GM11168 (cell line): ENCODE measurements around the gene HDDC3.

Experiments used
- in situ Hi-C: fragments of 300-500 bp; cut with MboI; formaldehyde crosslinking; loops from one replicate; pipeline ENCODE4 v1.12.0; 2022; ENCODE audit warnings: low sequenced_read_pairs; ENCODE audit not compliant: unreplicated experiment

Gene HDDC3, protein sequence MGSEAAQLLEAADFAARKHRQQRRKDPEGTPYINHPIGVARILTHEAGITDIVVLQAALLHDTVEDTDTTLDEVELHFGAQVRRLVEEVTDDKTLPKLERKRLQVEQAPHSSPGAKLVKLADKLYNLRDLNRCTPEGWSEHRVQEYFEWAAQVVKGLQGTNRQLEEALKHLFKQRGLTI

DNA sequence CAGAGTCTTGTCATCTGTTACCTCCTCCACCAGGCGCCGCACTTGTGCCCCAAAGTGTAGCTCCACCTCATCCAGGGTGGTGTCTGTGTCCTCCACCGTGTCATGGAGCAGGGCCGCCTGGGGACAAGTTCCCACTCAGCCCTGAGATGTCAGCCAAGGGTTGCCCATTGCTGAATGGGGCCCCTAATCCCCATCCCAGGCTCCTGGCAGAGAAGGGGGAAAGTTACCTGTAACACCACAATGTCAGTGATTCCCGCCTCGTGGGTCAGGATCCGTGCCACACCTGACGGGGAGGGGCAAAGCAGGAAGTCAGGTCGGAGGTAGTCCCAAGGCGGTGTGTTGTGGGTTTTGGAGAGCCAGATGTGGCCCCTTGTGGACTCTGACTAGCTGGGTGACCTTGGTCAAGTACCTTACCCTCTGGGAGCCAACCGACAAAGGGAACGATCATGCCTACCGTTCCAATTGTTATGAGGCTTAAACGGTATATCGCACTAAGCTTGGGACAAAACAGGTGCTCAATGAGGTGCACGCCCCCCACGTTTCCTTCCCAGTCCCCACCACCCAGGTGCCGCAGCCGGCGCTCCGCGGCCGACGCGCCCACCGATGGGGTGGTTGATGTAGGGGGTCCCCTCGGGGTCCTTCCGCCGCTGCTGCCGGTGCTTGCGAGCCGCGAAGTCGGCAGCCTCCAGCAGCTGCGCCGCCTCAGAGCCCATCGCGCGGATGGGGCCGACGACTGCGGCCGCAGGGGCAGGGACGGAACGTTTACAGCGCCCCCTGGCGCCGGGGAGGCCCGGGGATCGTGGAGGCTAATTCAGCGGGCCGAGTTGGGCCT is at the start of gene HDDC3:
TSS of gene HDDC3 (minus strand) at position 722 of the 832 bp plus-strand sequence. CDS start at position 713, 9 bp downstream.
- in situ Hi-C loops = no loop called here

DNA sequence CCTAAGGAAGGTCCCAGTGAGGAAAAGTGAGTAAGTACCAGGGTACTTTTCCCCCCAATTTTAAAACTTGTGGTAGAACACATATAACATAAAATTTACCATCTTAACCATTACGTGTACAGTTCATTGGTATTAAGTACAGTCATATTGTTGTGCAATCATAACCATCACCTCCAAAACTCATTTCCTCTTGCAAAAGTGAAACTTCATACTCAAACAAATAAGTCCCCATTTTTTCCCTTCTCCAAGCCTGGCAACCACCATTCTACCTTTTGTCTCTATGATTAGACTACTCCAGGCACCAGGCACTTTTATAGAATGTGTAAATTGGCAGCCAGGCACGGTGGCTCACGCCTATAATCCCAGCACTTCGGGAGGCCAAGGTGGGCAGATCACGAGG is 49.8 kb upstream of the HDDC3 start:
- in situ Hi-C loops = no loop called here

DNA sequence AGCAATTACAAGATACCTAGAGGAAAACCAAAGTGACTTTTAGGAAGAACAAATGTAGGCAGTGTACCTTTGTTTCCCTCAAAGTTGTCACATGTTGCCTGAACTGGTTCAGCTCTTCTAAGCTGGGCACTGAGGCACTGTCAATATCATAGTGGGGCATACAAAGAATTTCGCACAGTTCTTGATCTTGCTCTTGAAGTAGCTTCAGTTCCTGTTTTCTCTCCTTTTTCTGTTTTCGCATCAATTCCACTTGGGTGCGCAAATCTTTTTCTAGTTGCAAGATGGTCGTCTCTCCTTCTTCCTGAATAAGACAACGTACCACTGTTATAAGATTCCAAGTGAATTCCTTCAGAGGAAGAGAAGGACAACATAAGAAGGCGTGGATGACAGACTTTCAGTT is 49.3 kb upstream of the HDDC3 start:
- in situ Hi-C loops = no loop called here

DNA sequence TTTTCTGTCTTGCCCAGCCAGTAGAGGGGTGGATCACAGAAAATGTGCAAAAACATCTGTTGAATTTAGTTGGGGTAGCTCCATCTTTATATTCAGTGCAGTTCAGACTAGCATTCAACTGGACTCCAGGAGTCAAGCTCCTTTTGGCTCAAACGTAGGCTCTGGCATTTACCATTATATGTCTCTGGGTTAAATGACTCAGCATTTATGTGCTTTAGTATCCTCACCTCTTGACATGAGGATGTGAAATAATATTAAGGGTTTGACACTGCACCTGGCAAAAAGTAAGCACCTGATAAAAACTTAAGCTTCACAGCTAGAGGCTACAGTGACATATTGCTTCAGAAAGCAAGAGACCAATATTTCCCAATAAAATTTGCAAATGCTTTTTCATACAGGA is 47.2 kb upstream of the HDDC3 start:
- in situ Hi-C loops = no loop called here

DNA sequence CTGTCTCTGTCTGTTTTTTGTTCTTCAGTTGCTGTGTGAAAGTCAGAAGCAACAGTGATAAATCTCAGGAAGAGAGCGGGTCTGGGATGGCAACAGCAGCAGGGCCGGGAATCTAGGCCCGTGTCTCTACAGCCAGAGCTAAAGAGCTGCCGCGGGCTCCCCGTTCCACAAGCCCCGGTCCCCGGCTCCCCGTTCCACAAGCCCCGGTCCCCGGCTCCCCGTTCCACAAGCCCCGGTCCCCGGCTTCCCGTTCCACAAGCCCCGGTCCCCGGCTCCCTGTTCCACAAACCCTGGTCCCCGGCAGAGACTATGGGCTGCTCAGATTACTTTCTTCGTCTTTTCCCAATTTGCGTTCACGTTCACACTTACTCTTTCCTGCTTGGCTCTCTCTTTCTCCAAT is 41.9 kb upstream of the HDDC3 start:
- in situ Hi-C loops = no loop called here

DNA sequence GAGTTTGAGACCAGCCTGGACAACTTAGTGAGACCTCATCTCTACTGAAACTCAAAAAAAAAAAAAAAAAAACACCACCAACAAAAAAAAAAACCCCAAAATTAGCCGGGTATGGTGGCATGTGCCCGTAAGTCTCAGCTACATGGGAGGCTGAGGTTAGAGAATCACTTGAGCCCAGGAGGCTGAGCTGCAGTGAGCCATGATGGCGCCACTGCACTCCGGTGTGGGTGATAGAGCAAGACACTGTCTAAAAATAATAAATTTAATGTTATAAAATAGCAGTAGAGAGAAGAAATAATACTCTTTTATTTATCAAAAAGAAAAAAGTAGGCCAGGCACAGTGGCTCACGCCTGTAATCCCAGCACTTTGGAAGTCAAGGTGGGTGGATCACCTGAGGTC is 39.8 kb upstream of the HDDC3 start:
- in situ Hi-C loops = no loop called here

DNA sequence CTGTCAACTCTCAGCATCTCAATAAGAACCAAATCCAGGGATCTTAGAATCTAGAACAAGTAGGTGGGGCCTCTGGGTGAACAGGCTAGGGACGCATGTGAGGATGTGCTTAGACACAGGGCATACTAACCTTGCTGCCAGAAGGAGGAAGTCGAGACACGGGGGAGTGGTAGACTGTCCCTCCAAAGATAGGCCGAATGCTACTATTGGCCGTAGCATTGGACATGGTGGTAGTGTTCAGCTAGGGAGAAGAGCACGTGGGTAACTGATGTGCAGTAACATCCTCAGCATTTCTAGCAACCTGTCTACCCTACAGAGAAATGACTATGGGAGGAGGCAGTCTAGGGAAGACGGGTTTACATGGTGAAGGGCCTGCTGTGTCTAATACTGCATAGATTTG is 37.9 kb upstream of the HDDC3 start:
- in situ Hi-C loops = no loop called here

DNA sequence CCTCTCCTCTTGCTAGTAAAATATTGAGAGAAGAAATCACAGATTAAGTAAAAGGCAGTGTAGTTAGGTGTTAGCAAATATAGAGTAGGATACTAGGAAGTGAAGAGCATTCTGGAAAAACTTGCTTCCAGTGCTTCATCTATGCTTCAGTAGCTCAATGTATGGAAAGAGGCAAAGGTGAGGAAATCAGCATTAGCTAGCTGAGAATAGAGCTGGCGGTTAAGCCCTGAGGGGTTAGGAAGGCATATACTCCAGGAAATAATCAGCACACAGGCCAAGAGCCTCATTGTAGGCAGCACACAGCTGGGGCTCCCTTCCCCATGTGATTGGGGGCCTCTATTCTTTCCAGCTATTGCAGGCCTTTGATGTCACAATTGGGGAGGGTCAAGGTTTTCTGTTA is 36.1 kb upstream of the HDDC3 start:
- in situ Hi-C loops = no loop called here

DNA sequence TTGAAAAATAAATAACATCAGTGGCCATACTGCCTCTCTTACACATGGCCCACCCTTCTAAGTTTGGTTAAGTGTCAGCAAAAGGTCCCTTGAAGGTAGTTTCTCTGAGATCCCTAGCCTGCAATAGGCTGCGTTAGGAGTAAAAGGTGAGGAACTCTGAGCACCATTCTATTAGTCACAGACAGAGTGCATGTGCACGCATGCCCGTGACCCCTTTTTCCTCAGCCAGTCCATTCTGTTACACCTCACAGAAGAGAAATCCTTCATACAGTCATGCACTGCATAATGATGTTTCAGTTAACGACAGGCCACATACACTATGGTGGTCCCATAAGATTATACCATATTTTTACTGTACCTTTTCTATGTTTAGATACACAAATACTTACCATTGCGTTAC is 34.9 kb upstream of the HDDC3 start:
- in situ Hi-C loops = no loop called here

DNA sequence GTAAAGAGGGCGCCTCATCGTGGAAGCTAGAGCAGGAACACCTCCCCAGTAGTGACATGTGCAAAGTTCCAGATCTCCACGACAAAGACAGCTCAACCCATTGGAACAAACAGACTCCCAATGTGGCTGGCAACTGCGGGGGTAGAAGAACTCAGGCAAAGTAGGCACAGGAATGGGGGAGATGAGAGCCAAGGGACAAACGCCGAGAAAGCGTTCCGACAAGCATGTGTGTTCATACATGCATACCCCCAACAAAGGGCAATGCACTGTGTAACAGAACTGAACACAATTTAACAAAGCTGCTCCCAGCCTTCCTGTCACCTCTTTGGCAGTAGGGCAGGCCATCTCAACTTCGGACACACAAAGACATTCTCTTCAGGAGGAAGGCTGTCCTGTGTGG is 33.9 kb upstream of the HDDC3 start:
- in situ Hi-C loops = no loop called here

DNA sequence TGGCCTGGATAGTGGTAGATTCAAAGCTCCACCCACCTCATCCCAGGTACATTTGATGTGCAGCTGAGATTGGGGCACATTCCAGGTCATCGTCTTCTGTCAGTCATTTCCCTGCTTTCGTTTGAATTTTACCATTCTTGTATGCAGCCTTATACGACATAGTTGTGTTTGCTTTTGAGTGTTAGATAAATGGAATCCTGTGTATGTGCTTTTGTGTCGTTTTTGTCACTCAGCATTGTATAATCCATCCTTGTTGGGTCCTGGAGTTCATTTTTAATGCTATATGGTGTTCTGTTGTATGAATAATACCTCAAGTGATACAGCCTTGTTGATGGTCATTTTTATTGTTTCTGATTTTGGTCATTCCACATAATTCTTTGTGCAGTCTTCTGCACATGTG is 29.7 kb upstream of the HDDC3 start:
- in situ Hi-C loops = no loop called here

DNA sequence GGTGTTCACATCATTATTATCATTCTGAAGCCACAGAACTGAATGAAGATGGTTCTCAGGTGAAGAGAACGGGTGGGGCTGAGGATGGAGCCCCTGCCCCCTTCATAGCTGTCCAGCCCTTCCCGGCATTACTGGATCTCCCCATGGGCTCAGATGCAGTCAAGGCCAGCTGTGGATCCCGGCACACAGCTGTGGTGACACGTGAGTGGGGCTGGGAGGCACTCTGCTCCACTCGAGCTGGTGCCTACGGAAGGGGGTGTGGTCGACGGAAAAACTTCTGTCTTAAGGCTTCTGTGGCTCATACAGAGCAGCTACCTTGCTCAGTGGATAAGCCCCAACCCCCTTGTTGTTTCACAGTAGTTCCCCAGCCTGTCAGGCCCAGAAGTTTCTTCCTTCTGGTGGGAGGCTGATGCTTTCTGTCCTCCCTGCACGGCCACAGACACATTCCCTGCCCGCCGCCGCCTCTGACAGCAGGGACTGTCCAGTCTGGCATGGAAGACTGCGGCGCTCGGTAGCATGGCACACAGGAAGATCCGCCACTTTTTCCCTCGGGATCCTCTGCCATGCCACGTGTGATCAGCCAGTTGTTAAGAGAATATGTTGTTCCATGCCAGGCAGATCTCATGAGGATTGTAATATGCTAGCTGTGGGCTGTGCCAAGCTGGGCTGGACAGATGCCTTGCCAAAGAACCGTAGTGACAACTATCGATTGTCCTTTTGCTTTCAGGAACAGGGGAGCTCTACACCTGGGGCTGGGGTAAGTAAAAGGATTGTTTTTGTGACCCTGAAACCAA is 28.1 kb upstream of the HDDC3 start:
- in situ Hi-C loops = no loop called here

DNA sequence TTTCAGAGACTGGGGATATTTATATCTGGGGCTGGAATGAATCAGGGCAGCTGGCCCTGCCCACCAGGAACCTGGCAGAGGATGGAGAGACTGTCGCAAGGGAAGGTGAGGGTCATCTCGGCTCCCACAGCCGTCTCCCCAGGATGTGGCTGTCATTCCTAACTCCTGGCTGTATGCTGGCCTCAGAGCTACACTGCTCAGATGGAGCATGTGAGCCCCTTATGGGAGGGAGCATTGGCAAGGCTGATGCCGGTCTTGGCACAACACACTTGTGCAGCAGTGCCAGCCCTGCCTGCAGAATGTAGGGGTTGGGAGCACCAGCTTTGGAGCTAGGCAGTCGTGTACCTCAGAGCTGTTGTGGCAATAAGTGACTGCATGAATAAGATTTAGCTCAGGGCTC is 27.5 kb upstream of the HDDC3 start:
- in situ Hi-C loops = loop anchor here (10.0 kb wide), 1 partner anchor 75 kb away; no protein-coding TSS in a partner anchor

DNA sequence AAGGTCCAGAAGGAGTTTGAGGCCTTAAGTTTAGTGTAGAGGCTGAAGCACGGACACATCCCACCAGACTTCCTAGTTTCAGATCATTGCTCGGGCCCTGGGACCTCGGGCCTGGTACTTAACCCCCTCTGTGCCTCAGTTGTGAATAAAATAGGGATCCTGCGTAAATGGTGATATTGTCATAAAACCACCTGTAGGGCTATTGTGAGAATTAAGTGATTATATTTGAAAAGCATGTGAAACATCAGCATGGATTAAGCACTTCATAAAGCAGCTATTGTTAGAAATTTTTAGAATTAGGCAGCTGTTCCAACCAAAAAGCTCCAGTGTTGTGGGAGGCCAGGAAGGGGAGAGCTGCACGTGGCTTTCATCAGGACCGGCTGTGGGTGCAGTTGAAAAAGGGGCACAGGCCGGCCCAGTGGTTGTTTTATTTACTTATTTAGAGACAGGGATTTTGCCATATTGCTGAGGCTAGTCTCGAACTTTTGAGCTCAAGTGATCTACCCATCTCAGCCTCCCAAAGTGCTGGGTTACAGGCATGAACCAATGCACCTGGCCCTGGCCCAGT is 26.8 kb upstream of the HDDC3 start:
- in situ Hi-C loops = loop anchor here (10.0 kb wide), 1 partner anchor 76 kb away; no protein-coding TSS in a partner anchor

DNA sequence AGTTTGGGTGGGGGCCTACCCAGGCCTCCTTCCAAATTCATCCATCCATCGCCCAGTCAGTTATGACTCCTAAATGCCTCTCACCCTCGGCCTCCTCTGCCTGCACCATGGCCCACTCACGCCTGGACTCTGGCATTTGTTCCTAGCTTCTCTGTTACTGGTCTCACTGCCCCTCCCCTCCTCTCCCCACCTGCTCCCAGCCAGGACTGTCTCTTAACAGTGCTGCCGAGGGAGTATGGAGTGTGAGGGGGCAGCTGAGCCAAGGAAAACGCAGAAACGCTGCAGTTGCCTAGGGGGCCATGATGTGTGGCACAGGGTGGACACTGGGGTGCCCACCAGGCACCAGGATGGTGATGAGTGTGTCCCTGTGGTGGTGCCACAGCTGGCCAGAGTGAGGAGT is 25.4 kb upstream of the HDDC3 start:
- in situ Hi-C loops = loop anchor here (10.0 kb wide), 1 partner anchor 77 kb away; no protein-coding TSS in a partner anchor

DNA sequence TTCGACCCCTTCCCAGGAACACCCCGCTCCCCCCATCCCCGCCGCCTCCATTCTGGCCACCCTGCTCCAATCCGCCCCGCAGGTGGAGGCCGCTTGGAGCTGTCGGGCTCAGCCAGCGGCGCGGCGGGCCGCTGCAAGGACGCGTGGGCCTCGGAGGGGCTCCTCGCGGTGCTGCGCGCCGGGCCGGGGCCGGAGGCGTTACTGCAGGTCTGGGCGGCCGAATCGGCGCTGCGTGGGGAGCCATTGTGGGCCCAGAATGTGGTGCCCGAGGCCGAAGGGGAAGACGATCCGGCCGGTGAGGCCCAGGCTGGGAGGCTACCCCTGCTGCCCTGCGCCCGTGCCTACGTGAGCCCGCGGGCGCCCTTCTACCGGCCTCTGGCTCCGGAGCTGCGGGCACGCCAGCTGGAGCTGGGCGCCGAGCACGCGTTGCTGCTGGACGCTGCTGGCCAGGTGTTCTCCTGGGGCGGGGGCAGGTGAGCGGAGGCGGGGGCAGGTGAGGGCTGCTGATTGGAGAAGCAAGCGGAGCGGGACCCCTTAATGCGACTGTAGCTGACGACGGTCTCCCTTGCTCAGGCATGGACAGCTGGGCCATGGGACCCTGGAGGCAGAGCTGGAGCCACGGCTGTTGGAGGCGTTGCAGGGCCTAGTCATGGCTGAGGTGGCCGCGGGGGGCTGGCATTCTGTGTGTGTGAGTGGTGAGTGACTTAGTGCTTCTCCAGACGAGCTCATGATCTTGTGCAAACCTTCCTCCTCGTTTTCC is 24.9 kb upstream of the HDDC3 start:
- in situ Hi-C loops = loop anchor here (10.0 kb wide), 1 partner anchor 78 kb away; no protein-coding TSS in a partner anchor

DNA sequence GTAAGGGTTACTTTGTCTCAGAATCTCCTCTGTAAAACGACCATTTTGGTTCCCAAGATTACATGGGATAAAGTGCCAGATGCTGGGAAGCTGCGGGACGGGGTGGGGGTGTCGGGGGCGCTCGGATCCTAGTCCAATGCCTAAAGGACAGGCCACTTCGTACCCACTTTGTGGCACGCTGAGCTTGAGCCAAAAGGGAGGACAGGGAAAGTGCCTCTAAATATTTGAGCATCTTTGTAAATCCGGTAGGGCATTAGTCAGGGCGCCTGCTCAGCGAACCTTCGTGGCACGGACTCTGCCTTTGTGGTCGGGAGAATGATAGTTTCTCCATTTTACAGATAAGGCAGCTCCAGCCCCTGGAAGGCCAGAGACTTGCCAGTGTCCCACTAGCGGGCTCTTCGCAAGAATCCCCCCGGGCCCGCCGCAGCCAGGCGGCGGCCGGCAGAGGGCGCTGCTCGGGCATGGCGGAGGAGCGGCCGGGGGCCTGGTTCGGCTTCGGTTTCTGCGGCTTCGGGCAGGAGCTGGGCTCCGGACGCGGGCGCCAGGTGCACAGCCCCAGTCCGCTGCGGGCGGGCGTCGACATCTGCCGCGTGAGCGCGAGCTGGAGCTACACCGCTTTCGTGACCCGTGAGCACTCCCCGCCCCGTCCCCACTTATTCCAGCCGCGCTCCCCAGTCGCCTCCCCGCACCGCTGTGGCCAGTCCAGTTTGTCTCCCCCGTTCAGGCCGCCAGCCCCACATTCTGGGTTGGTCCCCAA is 24.1 kb upstream of the HDDC3 start:
- in situ Hi-C loops = loop anchor here (10.0 kb wide), 1 partner anchor 78 kb away; no protein-coding TSS in a partner anchor

DNA sequence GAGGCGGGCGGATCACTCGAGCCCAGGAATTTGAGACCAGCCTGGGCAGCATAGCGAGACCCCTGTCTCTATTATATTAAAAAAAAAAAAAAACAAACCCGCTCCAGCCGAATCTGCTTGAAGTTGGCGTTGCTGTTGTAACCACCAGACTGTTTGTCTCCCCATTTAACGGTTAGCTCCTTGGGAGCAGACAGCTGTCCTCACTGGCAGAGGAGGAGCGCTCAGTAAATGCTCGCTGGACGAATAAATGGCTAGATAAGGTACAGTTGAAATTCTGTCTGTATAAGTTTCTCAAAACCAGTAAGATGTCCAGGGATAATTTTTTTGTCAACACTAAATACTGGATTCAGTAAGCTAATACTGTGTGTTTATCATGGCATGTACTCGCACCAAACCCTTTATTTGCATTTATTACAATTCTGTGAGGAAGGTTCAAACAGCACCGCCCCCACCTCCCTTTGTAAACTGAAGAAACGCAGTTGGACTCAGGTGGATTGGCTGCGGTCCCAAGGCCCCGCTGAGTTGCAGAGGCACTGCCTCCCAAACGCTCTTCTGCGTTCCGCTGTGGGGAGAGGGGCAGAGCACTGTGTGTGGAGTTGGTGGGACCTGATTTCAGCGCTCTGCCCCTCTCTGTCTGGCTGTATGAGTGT is 23.4 kb upstream of the HDDC3 start:
- in situ Hi-C loops = loop anchor here (10.0 kb wide), 1 partner anchor 79 kb away; no protein-coding TSS in a partner anchor
